Neural crest cell (in vitro differentiated cells): Measurements from ENCODE around the gene TNNT3. TPM values are rescaled to one million over a fixed set of nuclear protein-coding genes. Genes with fewer than 3 reads are reported as not detected.

Experiments
- DNase-seq: peaks from one replicate; pipeline ENCODE4 v3.0.0; 2021; ENCODE audit warnings: low read depth, mixed read lengths, low spot score
- H3K27ac Mint-ChIP-seq: one replicate; pipeline ENCODE4 v1.8.0; 2021; ENCODE audit warnings: mild to moderate bottlenecking, mixed read lengths; ENCODE audit not compliant: unreplicated experiment
- H3K27me3 Mint-ChIP-seq: 2 replicates; pipeline ENCODE4 v1.8.0; 2021; ENCODE audit warnings: low read depth, mild to moderate bottlenecking, mixed read lengths
- H3K36me3 Mint-ChIP-seq: 2 replicates; pipeline ENCODE4 v1.8.0; 2021; ENCODE audit warnings: low read depth, mild to moderate bottlenecking, mixed read lengths
- H3K4me1 Mint-ChIP-seq: 2 replicates; pipeline ENCODE4 v1.8.0; 2021; ENCODE audit warnings: mixed read lengths
- H3K4me3 Mint-ChIP-seq: one replicate; pipeline ENCODE4 v1.8.0; 2021; ENCODE audit warnings: mild to moderate bottlenecking, mixed read lengths
- H3K9me3 Mint-ChIP-seq: 2 replicates; pipeline ENCODE4 v1.8.0; 2021; ENCODE audit warnings: mixed read lengths
- CTCF ChIP-seq: fragments of 200-600 bp; sonication (generic); conservative IDR thresholded peaks from 2 replicates; pipeline ENCODE4 v1.5.0; 2021; ENCODE audit warnings: antibody characterized with exemption, mild to moderate bottlenecking
- total RNA-seq: library from RNA; stranded (reverse); gene quantifications from 2 replicates; pipeline ENCODE4 v1.2.1, GENCODE V29; 2021

Gene TNNT3
- total RNA-seq, 1 donor from 2014 or later: not detected

- H3K36me3 Mint-ChIP-seq: no peaks in the 10 kb centered on the region
- DNase-seq: no peak
- no peak overlapping the region for H3K27ac Mint-ChIP-seq
- H3K4me3 Mint-ChIP-seq: no peak overlapping the region
- peaks cover 3% of the 10 kb centered on the region for H3K9me3 Mint-ChIP-seq
- TF ChIP-seq CTCF: no peak
- no peaks in the 10 kb centered on the region for H3K4me1 Mint-ChIP-seq
- H3K27me3 Mint-ChIP-seq: no peaks in the 10 kb centered on the region
Observed at GRCh38 chr11:1889941-1890855, 29.3 kb upstream of the TNNT3 start.

DNA sequence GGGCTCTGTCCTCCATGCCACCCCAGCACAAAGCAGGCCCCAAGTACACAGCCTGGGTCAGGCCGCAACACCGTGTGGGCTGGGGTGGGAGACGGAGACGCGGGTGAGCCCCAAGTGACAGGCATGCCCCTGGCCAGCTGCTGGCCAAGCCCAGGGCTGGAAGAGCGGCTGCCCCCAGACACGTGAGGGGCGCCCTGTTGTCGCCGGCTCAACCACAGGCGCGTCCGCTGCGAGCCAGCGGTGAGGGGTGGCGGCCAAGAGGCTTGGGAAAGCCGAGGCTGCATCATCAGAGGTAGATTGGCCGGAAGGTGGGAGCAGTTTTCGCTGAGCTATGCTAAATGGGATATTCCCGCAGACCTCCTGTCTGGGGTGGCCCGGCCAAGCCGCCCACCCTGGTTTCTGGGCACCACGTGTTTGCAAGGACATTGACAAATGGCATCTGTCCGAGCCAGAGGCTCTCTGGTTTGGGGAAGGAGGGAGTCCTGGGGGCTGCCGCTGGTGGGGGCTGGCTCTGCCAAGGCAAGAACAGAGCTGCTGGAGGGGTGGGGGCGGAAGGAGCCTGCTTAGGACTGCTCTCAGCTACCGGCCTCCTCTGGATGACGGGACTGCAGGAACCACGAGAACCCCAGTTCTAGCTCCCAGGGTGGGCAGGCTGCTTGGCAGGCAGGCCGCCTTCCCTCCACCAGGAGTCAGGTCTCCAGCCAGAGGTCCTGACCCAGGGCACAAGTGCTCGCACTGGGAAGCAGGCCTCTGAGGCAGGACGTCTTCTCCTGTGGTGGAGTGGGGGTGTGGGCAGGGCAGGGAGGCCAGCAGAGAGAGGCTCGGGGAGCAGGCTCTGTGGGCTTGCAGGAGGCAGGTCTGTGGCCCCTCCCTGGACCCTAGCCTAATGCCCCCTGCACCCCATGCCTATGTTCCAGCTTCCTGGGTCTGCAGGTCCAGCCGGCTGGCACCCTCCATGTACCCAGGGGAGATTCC is 28.4 kb upstream of the TNNT3 start:
- Mint-ChIP-seq H3K27me3 (no peaks in the 10 kb centered on the region), H3K4me1 (no peaks in the 10 kb centered on the region), H3K9me3 (peaks cover 3% of the 10 kb centered on the region), H3K36me3 (no peaks in the 10 kb centered on the region), H3K4me3 (no peak overlapping the region), H3K27ac (no peak overlapping the region)
- no peak for DNase-seq
- TF ChIP-seq CTCF: no peak

DNA sequence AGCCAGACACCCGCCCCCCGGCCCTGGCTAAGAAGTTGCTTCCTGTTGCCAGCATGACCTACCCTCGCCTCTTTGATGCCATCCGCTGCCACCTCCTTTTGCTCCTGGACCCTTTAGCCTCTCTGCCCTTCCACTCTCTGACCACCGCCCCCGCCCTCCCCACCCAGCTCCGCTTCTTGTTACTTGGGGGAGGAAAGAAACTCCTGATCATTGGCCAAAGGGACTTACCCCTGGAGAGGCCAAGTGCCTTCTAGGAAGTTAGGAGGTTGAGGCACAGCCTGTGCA is 27.7 kb upstream of the TNNT3 start, which contains the start of gene PRR33:
Gene PRR33 (minus strand): TSS at position 65 of the 285 bp plus-strand sequence. CDS start 1,311 bp downstream, outside the sequence.
- no peak for TF ChIP-seq CTCF
- Mint-ChIP-seq H3K36me3 (no peaks in the 10 kb centered on the region), H3K9me3 (peaks cover 3% of the 10 kb centered on the region), H3K27me3 (no peaks in the 10 kb centered on the region), H3K4me1 (no peaks in the 10 kb centered on the region), H3K27ac (no peak within 1 kb of the TSS), H3K4me3 (no peak within 1 kb of the TSS)
- DNase-seq: no peak

DNA sequence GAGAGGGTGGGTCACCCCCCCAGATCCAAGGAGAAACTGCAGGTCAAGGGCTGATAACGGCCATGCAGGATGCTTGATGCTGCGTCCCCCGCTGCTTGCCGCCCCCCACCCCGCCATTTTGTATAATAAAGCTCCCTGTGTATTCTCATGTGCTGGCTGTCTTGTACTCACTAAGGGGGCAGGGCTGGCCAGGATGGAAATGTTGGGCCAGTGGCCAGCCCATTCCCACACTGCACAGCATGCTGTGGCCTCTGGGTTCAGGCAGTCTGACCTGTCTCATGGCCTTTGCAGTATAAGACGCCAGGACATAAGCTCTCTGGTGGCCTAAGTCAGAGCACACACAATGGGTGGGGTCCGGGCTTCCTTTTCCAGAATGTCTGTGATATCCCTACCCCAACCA is 27.4 kb upstream of the TNNT3 start:
- Mint-ChIP-seq H3K27ac (no peak overlapping the region), H3K4me3 (no peak overlapping the region), H3K27me3 (no peaks in the 10 kb centered on the region), H3K4me1 (no peaks in the 10 kb centered on the region), H3K36me3 (no peaks in the 10 kb centered on the region), H3K9me3 (peaks cover 3% of the 10 kb centered on the region)
- DNase-seq: no peak
- no peak for TF ChIP-seq CTCF

DNA sequence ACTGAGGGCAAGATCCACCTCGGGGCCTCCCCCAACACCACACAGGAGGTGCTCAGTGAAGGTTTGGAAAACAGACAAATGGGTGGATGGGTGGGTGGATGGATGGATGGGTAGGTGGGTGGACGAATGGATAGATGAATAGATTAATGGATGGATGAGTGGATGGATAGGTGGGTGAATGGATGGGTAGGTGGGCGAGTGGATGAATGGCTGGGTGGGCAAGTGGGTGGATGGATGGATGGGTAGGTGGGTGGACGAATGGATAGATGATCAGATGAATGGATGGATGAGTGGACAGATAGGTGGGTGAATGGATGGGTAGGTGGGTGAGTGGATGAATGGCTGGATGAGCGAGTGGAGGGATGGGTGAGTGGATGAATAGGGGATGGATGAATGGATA is 26.9 kb upstream of the TNNT3 start:
- DNase-seq: no peak
- Mint-ChIP-seq H3K27ac (no peak overlapping the region), H3K4me1 (no peaks in the 10 kb centered on the region), H3K4me3 (no peak overlapping the region), H3K9me3 (peaks cover 3% of the 10 kb centered on the region), H3K27me3 (no peaks in the 10 kb centered on the region), H3K36me3 (no peaks in the 10 kb centered on the region)
- TF ChIP-seq CTCF: no peak
